ENCODE measurements around the gene EHMT1. TPM values are rescaled to one million over a fixed set of nuclear protein-coding genes. Genes with fewer than 3 reads are reported as not detected.

Gene EHMT1
- total RNA-seq, 2 experiments from 2014 or later: 87.1 to 91.4 TPM

- no peak for DNase-seq
- Mint-ChIP-seq H3K36me3 (ENCODE audit: low read depth) (peaks cover 27% of the 10 kb centered on the region), H3K4me1 (no peaks in the 10 kb centered on the region), H3K9me3 (no peaks in the 10 kb centered on the region), H3K27me3 (no peaks in the 10 kb centered on the region), H3K27ac (no peak overlapping the region), H3K4me3 (no peak overlapping the region)
- POLR2A ChIA-PET: no interaction called here
- CTCF ChIA-PET: no interaction called here
Measured at GRCh38 chr9:137833721-137834613, 215.2 kb downstream of the EHMT1 start.

DNA sequence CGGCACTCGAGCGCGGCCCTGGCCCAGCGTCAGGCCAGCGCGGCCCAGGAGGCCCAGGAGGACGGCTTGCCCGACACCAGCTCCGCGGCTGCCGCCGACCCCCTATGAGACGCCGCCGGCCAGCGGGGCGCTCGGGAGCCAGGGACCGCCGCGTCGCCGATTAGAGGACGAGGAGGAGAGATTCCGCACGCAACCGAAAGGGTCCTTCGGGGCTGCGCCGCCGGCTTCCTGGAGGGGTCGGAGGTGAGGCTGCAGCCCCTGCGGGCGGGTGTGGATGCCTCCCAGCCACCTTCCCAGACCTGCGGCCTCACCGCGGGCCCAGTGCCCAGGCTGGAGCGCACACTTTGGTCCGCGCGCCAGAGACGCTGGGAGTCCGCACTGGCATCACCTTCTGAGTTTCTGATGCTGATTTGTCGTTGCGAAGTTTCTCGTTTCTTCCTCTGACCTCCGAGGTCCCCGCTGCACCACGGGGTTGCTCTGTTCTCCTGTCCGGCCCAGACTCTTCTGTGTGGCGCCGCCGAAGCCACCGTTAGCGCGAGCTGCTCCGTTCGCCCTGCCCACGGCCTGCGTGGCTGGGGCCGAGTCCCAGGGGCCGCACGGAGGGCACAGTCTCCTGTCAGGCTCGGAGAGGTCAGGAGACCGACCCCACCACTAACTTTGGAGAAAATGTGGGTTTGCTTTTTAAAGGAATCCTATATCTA lies 216.2 kb downstream of the EHMT1 start:
- Mint-ChIP-seq H3K4me1 (no peaks in the 10 kb centered on the region), H3K27me3 (no peaks in the 10 kb centered on the region), H3K9me3 (no peaks in the 10 kb centered on the region), H3K36me3 (ENCODE audit: low read depth) (peaks cover 21% of the 10 kb centered on the region), H3K4me3 (no peak overlapping the region), H3K27ac (no peak overlapping the region)
- POLR2A ChIA-PET: no interaction called here
- DNase-seq: no peak
- CTCF ChIA-PET: no interaction called here

DNA sequence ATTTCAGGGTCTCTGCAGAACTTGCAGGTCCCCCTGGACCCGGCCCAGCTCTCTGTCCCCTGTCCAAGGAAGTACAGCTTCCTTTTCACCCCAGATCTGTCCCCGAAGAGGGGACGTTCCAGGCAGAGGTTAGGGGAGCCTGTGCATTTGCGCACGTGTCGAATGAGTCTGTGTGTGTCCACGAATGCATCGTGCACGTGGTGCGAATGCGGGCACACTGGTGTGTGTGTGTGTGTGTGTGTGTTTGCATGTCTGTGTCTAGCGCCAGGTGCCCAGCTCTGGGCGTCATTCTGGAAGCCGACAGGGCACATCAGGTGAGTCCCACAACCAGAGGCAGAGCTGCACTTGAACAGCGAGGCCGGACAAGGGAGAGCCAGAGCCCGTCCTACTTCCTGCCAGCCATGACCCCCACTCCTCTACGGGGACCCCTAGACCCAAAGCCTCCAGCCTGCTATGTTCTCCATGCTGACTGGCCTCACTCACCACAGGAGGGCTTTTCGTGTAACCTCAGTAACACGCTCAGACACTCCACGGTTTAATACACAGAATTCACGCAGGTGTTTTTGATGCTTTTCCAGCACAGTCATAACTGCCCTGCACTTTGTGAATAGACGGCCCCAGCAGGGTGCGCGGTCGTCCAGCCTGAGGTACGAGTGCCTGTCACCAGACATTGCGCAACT lies 217.5 kb downstream of the EHMT1 start:
- no peaks in the 10 kb centered on the region for H3K4me1 Mint-ChIP-seq
- ChIA-PET CTCF (no interaction called here), POLR2A (no interaction called here)
- no peaks in the 10 kb centered on the region for H3K9me3 Mint-ChIP-seq
- DNase-seq: no peak
- H3K27me3 Mint-ChIP-seq: no peaks in the 10 kb centered on the region
- peaks cover 16% of the 10 kb centered on the region for H3K36me3 Mint-ChIP-seq (ENCODE audit: low read depth)
- no peak overlapping the region for H3K27ac Mint-ChIP-seq
- H3K4me3 Mint-ChIP-seq: no peak overlapping the region

DNA sequence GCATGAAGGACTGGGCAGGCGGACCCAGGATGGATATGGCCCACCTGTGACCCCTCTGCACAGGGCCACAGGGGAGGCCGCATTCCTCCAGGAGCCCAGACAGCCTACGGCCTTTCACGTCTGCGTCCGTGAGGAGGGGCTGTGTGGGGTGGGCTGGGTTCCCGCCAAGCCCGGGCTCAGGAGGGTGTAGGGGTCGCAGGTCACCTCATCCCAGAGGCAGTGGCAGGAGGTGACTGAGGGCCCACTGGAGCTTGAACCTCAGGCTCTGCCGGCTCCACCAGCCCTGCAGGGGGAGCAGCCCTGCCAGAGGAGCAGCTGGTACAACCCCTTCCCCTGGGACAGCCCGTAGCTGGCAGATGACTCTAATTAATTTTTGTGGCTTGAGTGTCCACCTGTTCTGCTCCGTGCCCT lies 218.0 kb downstream of the EHMT1 start:
- Mint-ChIP-seq H3K4me3 (no peak overlapping the region), H3K27me3 (no peaks in the 10 kb centered on the region), H3K4me1 (no peaks in the 10 kb centered on the region), H3K9me3 (no peaks in the 10 kb centered on the region), H3K27ac (no peak overlapping the region), H3K36me3 (ENCODE audit: low read depth) (peaks cover 13% of the 10 kb centered on the region)
- ChIA-PET CTCF (no interaction called here), POLR2A (no interaction called here)
- no peak for DNase-seq

- Mint-ChIP-seq H3K36me3 (ENCODE audit: low read depth) (peaks cover 11% of the 10 kb centered on the region), H3K9me3 (no peaks in the 10 kb centered on the region), H3K27me3 (no peaks in the 10 kb centered on the region), H3K4me3 (no peak overlapping the region), H3K4me1 (no peaks in the 10 kb centered on the region), H3K27ac (no peak overlapping the region)
- POLR2A ChIA-PET: no interaction called here
- CTCF ChIA-PET: no interaction called here
- no peak for DNase-seq
Measured at GRCh38 chr9:137837345-137838278, 218.8 kb downstream of the EHMT1 start.

DNA sequence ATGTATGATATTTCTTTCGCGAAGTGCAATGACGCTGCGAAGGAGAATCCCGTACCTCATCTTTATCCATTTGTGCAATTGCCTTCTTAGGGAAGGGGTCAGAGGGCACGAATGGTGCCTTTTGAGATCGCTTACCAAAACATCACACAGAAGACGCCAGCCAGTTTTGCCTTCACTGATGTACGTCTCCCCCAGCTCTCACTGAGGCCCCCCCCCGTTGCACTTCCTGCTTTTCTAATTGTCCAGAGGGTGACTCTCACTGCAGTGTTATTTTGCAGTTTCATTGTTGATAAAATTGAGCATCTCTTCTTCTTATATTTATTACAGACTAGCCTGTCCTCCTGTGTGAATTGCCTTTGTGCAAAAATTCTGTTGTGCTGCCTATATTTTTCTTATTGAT lies 219.8 kb downstream of the EHMT1 start:
- Mint-ChIP-seq H3K4me3 (no peak overlapping the region), H3K4me1 (no peaks in the 10 kb centered on the region), H3K27me3 (no peaks in the 10 kb centered on the region), H3K27ac (no peak overlapping the region), H3K9me3 (no peaks in the 10 kb centered on the region), H3K36me3 (ENCODE audit: low read depth) (peaks cover 8% of the 10 kb centered on the region)
- DNase-seq: no peak
- ChIA-PET CTCF (no interaction called here), POLR2A (no interaction called here)

GRCh38 chr9:137843355-137843754 lies 224.6 kb downstream of the EHMT1 start:
- Mint-ChIP-seq H3K9me3 (no peaks in the 10 kb centered on the region), H3K4me3 (no peak overlapping the region), H3K36me3 (ENCODE audit: low read depth) (no peaks in the 10 kb centered on the region), H3K27ac (no peak overlapping the region), H3K27me3 (no peaks in the 10 kb centered on the region), H3K4me1 (no peaks in the 10 kb centered on the region)
- ChIA-PET POLR2A (no interaction called here), CTCF (no interaction called here)
- no peak for DNase-seq

DNA sequence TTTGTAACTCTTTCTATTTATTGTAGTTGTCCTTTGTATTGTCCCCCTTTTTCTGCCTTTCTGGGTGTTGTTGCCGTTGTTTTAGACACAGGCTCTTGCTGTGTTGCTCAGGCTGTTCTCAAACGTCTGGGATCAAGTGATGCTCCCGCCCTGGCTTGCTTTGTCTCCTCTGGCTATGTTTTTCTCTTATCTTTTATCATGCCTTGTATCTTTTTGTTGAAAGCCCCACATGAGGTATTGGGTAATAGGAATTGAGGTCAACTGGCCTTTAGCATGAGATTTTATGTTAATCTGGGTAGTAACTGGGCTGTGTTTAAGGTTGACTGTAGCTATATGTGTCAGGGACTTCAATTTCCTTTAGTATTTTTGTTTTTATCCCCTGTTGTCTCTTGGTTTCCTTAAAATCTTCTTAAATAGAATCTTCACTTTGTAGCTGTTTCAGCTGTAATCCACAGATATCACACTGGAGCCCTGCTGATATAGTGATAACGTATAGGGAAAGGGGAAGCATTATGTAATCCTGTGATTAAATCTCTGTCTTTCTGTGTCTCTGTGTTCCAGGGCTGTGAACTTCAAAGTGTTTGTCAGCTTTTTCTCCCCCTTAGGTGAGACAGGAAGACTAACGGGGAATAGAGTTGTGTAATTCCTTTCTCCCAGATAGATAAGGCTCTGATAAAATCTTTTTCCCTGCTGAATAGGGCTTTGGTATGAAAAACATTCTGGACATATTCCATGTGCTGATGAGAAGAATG lies 232.9 kb downstream of the EHMT1 start:
- peaks cover 3% of the 10 kb centered on the region for H3K36me3 Mint-ChIP-seq (ENCODE audit: low read depth)
- no peak overlapping the region for H3K4me3 Mint-ChIP-seq
- no peak for DNase-seq
- CTCF ChIA-PET: no interaction called here
- POLR2A ChIA-PET: interaction anchor here (0.6 kb wide), 1 partner anchor 216 kb away, joined by 3 read pairs; no protein-coding TSS in a partner anchor
- peaks cover 3% of the 10 kb centered on the region for H3K4me1 Mint-ChIP-seq
- peaks cover 18% of the 10 kb centered on the region for H3K9me3 Mint-ChIP-seq
- H3K27me3 Mint-ChIP-seq: no peaks in the 10 kb centered on the region
- no peak overlapping the region for H3K27ac Mint-ChIP-seq

DNA sequence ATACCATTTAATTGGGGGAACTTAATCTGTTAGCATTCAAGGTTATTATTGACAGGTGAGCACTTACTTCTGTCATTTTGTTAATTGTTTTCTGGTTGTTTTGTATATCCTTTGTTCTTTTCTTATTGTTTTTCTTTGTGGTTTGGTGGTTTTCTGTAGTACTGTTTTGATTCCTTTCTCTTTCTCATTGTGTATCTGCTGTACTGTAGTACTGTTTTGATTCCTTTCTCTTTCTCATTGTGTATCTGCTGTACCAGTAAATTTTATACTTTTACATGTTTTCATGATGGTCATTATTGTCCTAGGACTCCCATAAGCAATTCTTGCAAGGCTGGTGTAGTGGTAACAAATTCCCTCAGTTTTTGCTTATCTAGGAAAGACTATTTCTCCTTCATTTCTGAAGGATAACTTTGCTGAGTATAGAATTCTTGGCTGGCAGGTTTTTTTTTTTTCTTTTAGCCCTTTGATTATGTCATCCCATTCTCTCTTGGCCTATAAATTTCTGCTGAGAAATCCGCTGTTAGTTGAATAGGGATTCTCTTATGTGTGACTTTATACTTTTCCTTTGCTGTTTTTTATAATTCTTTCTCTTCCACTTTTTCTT lies 234.7 kb downstream of the EHMT1 start:
- H3K27me3 Mint-ChIP-seq: no peaks in the 10 kb centered on the region
- ChIA-PET POLR2A (no interaction called here), CTCF (no interaction called here)
- peaks cover 18% of the 10 kb centered on the region for H3K9me3 Mint-ChIP-seq
- H3K27ac Mint-ChIP-seq: no peak overlapping the region
- no peak for DNase-seq
- H3K4me1 Mint-ChIP-seq: peaks cover 3% of the 10 kb centered on the region
- peaks cover 3% of the 10 kb centered on the region for H3K36me3 Mint-ChIP-seq (ENCODE audit: low read depth)
- H3K4me3 Mint-ChIP-seq: no peak overlapping the region

DNA sequence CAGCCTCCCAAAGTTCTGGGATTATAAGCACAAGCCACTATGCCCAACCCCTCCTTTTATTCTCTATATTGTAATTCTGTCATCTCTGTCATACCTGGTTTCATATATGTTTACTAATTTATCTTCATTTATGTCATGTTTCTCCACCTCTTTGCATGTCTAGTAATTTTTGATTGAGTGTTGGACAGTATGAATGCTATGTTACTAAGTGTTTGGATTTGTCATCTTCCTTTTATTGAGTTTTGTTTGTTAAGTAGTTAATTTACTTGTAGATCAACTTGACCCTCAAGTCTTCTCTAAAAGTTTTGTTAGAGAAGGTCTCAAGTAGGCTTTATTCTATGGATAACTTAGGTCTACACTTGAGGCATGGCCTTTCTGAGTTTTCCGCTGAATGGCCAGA lies 241.6 kb downstream of the EHMT1 start:
- H3K36me3 Mint-ChIP-seq (ENCODE audit: low read depth): peaks cover 6% of the 10 kb centered on the region
- ChIA-PET CTCF (no interaction called here), POLR2A (no interaction called here)
- no peak overlapping the region for H3K27ac Mint-ChIP-seq
- no peaks in the 10 kb centered on the region for H3K4me1 Mint-ChIP-seq
- H3K4me3 Mint-ChIP-seq: no peak overlapping the region
- DNase-seq: no peak
- H3K9me3 Mint-ChIP-seq: peaks cover 11% of the 10 kb centered on the region
- H3K27me3 Mint-ChIP-seq: peaks cover 2% of the 10 kb centered on the region

DNA sequence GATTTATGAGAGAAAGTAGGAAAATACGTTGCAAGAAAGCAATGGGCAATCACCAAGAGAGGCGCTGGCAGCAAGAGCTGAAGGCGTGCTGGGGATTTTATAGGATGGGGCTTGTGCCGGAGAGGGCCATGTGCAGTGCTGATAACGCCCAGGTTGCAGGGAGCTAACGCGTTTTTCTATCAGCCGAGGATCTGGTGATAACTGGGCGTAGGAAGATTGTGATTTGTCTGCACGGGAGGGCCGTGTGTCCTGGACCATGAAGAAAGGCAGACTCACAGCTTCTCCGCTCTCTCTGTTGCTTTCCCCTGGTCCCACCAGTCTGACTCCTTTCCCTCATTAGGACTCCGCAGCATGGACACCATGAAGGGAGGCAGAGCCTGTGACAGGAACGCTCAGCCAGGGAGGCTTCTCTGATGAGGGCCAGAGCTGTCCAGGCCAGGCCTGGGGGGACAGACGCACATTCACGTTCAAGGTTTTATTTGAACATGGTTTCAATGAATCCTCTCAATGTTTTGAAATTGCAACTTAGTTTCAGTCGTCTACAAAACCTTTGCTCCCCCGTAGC lies 246.9 kb downstream of the EHMT1 start:
- ChIA-PET POLR2A (no interaction called here), CTCF (no interaction called here)
- Mint-ChIP-seq H3K27ac (no peak overlapping the region), H3K9me3 (no peaks in the 10 kb centered on the region), H3K27me3 (peaks cover 5% of the 10 kb centered on the region), H3K36me3 (ENCODE audit: low read depth) (no peaks in the 10 kb centered on the region), H3K4me3 (no peak overlapping the region), H3K4me1 (no peaks in the 10 kb centered on the region)
- no peak for DNase-seq

Data from activated CD4-positive, alpha-beta memory T cell treated with anti-CD3 and anti-CD28 coated beads, Interleukin-2, amount 10 ng/mL, durations not matched to agents 7 days and 5 days (primary cell).